ENCODE measurements around the gene SLC22A2.
"Not testable (repeated sequence)": the region's sequence is repeated elsewhere in the genome, so short reads cannot be mapped to it uniquely, and the experiment has no call there.

SLC22A2 gene
- 0 reads per million in 3 donors for total RNA-seq

DNA sequence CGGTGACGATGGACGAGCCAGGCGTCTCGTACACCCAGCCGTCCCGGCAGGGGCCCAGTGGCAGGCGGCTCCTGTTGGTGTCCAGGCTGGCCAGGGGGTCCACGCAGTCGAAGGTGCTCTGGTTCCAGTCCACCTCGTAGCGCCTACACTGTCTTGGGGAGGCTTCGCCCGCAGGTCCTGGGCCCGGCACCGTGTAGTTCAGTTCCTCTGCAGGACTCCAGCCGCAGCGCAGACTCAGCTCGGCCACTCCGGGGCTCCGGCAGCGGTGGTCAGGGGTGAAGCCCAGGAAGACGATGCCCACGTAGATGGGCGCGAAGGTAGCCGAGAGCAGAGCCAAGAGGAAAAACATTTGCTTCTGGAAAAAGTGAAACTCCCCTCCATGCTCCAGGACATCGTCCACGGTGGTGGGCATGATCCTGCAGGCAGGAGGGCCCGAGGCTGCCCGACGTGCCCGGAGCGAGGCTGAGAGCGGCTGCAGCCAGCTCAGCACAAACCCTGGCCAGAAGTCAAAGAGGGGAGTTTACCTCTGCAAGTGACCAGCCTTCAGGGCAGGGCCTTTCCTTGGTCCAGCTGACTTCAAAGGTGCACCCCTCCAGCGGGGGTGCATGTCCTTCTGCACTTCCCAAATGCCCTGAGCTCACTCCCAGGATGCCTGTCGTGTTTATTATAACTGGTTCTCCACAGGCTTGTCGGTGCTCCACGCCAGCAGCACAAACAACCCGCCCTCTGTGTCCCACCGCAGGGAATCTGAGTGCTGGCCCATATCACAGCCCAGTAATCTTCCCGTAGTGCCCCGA is at the start of gene SLC22A2:
Gene SLC22A2 (minus strand): TSS at position 476 of the 797 bp plus-strand sequence. CDS start 64 bp downstream, at position 412.
- Histone ChIP-seq H3K4me3 (ENCODE audit: insufficient read depth, low read depth, low read length, poor library complexity, severe bottlenecking) (no peak within 1 kb of the TSS), H3K27ac (ENCODE audit: insufficient read depth, low read length, poor library complexity, severe bottlenecking) (no peak within 1 kb of the TSS), H3K36me3 (ENCODE audit: control insufficient read depth, insufficient read depth, low read length) (no peaks in the 10 kb centered on the region), H3K27me3 (replicated peaks; ENCODE audit: control insufficient read depth, insufficient read depth, low read length, poor library complexity, severe bottlenecking) (no peaks in the 10 kb centered on the region), H3K9me3 (ENCODE audit: control insufficient read depth, low read length) (no peaks in the 10 kb centered on the region), H3K4me1 (ENCODE audit: control insufficient read depth, insufficient read depth, low read length, poor library complexity, severe bottlenecking) (no peaks in the 10 kb centered on the region)
- no peak for DNase-seq

- Histone ChIP-seq H3K4me1 (ENCODE audit: control insufficient read depth, insufficient read depth, low read length, poor library complexity, severe bottlenecking) (no peaks in the 10 kb centered on the region), H3K36me3 (ENCODE audit: control insufficient read depth, insufficient read depth, low read length) (no peaks in the 10 kb centered on the region), H3K27me3 (replicated peaks; ENCODE audit: control insufficient read depth, insufficient read depth, low read length, poor library complexity, severe bottlenecking) (no peaks in the 10 kb centered on the region), H3K4me3 (ENCODE audit: insufficient read depth, low read depth, low read length, poor library complexity, severe bottlenecking) (no peak overlapping the region), H3K27ac (ENCODE audit: insufficient read depth, low read length, poor library complexity, severe bottlenecking) (no peak overlapping the region), H3K9me3 (ENCODE audit: control insufficient read depth, low read length) (no peaks in the 10 kb centered on the region)
- DNase-seq = no peak
Measured at GRCh38 chr6:160305926-160306713, 47.5 kb upstream of the SLC22A2 start.

GRCh38 chr6:160303806-160304205 is 45.2 kb upstream of the SLC22A2 start:
- no peak overlapping the region for H3K4me3 ChIP-seq (ENCODE audit: insufficient read depth, low read depth, low read length, poor library complexity, severe bottlenecking)
- H3K4me1 ChIP-seq (ENCODE audit: control insufficient read depth, insufficient read depth, low read length, poor library complexity, severe bottlenecking) = no peaks in the 10 kb centered on the region
- no peaks in the 10 kb centered on the region for H3K36me3 ChIP-seq (ENCODE audit: control insufficient read depth, insufficient read depth, low read length)
- no peaks in the 10 kb centered on the region for H3K27me3 ChIP-seq (replicated peaks; ENCODE audit: control insufficient read depth, insufficient read depth, low read length, poor library complexity, severe bottlenecking)
- no peaks in the 10 kb centered on the region for H3K9me3 ChIP-seq (ENCODE audit: control insufficient read depth, low read length)
- DNase-seq = no peak
- no peak overlapping the region for H3K27ac ChIP-seq (ENCODE audit: insufficient read depth, low read length, poor library complexity, severe bottlenecking)

DNA sequence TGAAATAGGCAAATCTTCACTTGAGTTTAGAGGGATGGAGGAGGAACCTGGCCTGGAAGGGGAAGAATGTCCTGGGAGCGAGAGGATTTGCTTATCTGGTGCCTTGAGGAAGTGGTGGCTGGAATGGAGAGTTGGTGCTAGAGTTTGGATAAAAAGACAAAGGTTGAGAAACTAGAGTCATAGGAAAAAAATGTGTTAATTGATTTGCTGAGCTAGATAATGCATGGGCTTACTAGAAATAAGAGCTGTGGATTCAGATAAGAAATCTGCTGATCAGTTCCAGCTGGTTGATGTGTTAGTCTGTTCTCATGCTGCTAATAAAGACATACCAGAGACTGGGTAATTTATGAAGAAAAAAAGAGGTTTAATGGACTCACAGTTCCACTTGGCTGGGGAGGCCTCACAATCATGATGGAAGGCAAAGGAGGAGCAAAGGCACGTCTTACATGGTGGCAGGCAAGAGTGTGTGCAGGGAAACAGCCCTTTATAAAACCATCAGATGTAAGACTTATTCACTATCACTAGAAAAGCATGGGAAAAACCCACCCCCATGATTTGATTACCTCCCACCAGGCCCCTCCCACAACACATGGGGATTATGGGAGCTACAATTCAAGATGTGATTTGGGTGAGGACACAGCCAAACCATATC is 43.9 kb upstream of the SLC22A2 start:
- DNase-seq; H3K27ac ChIP-seq (ENCODE audit: insufficient read depth, low read length, poor library complexity, severe bottlenecking); H3K4me1 ChIP-seq (ENCODE audit: control insufficient read depth, insufficient read depth, low read length, poor library complexity, severe bottlenecking); H3K4me3 ChIP-seq (ENCODE audit: insufficient read depth, low read depth, low read length, poor library complexity, severe bottlenecking); H3K27me3 ChIP-seq (replicated peaks; ENCODE audit: control insufficient read depth, insufficient read depth, low read length, poor library complexity, severe bottlenecking); H3K9me3 ChIP-seq (ENCODE audit: control insufficient read depth, low read length); H3K36me3 ChIP-seq (ENCODE audit: control insufficient read depth, insufficient read depth, low read length): not testable (repeated sequence)

DNA sequence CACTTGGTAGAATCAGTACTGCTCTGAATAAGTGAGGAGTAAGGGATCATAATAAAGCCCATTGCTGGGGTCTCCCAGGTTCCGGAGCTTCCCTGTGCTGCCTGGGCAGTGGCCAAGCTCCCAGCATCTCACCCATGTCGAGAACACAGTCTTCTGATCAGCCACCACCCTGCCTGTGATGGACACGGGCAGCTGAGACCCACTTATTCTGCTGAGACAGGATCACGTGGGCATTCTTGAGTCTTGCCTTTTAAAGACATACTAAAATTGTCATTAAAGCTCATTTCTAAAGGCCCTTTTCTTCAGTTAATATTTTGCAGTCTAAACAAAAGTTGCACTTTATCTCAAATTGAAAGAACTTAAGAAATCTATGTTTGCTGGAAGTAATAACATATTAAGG is 42.7 kb upstream of the SLC22A2 start:
- H3K27ac ChIP-seq (ENCODE audit: insufficient read depth, low read length, poor library complexity, severe bottlenecking) = no peak overlapping the region
- H3K9me3 ChIP-seq (ENCODE audit: control insufficient read depth, low read length) = no peaks in the 10 kb centered on the region
- H3K4me3 ChIP-seq (ENCODE audit: insufficient read depth, low read depth, low read length, poor library complexity, severe bottlenecking) = no peak overlapping the region
- no peak for DNase-seq
- no peaks in the 10 kb centered on the region for H3K36me3 ChIP-seq (ENCODE audit: control insufficient read depth, insufficient read depth, low read length)
- H3K4me1 ChIP-seq (ENCODE audit: control insufficient read depth, insufficient read depth, low read length, poor library complexity, severe bottlenecking) = no peaks in the 10 kb centered on the region
- H3K27me3 ChIP-seq (replicated peaks; ENCODE audit: control insufficient read depth, insufficient read depth, low read length, poor library complexity, severe bottlenecking) = no peaks in the 10 kb centered on the region

- no peaks in the 10 kb centered on the region for H3K36me3 ChIP-seq (ENCODE audit: control insufficient read depth, insufficient read depth, low read length)
- no peaks in the 10 kb centered on the region for H3K27me3 ChIP-seq (replicated peaks; ENCODE audit: control insufficient read depth, insufficient read depth, low read length, poor library complexity, severe bottlenecking)
- H3K27ac ChIP-seq (ENCODE audit: insufficient read depth, low read length, poor library complexity, severe bottlenecking) = no peak overlapping the region
- H3K4me3 ChIP-seq (ENCODE audit: insufficient read depth, low read depth, low read length, poor library complexity, severe bottlenecking) = no peak overlapping the region
- H3K9me3 ChIP-seq (ENCODE audit: control insufficient read depth, low read length) = no peaks in the 10 kb centered on the region
- no peak for DNase-seq
- H3K4me1 ChIP-seq (ENCODE audit: control insufficient read depth, insufficient read depth, low read length, poor library complexity, severe bottlenecking) = no peaks in the 10 kb centered on the region
Measured at GRCh38 chr6:160300076-160300695, 41.6 kb upstream of the SLC22A2 start.

- DNase-seq = no peak
- no peak overlapping the region for H3K4me3 ChIP-seq (ENCODE audit: insufficient read depth, low read depth, low read length, poor library complexity, severe bottlenecking)
- H3K36me3 ChIP-seq (ENCODE audit: control insufficient read depth, insufficient read depth, low read length) = no peaks in the 10 kb centered on the region
- no peak overlapping the region for H3K27ac ChIP-seq (ENCODE audit: insufficient read depth, low read length, poor library complexity, severe bottlenecking)
- H3K9me3 ChIP-seq (ENCODE audit: control insufficient read depth, low read length) = no peaks in the 10 kb centered on the region
- H3K4me1 ChIP-seq (ENCODE audit: control insufficient read depth, insufficient read depth, low read length, poor library complexity, severe bottlenecking) = no peaks in the 10 kb centered on the region
- H3K27me3 ChIP-seq (replicated peaks; ENCODE audit: control insufficient read depth, insufficient read depth, low read length, poor library complexity, severe bottlenecking) = no peaks in the 10 kb centered on the region
Measured at GRCh38 chr6:160299559-160299958, 40.9 kb upstream of the SLC22A2 start.

GRCh38 chr6:160298121-160298520 is 39.5 kb upstream of the SLC22A2 start:
- Histone ChIP-seq H3K36me3 (ENCODE audit: control insufficient read depth, insufficient read depth, low read length) (no peaks in the 10 kb centered on the region), H3K27me3 (replicated peaks; ENCODE audit: control insufficient read depth, insufficient read depth, low read length, poor library complexity, severe bottlenecking) (no peaks in the 10 kb centered on the region), H3K27ac (ENCODE audit: insufficient read depth, low read length, poor library complexity, severe bottlenecking) (no peak overlapping the region), H3K9me3 (ENCODE audit: control insufficient read depth, low read length) (no peaks in the 10 kb centered on the region), H3K4me1 (ENCODE audit: control insufficient read depth, insufficient read depth, low read length, poor library complexity, severe bottlenecking) (no peaks in the 10 kb centered on the region), H3K4me3 (ENCODE audit: insufficient read depth, low read depth, low read length, poor library complexity, severe bottlenecking) (no peak overlapping the region)
- no peak for DNase-seq

GRCh38 chr6:160297310-160297709 is 38.7 kb upstream of the SLC22A2 start:
- no peak overlapping the region for H3K4me3 ChIP-seq (ENCODE audit: insufficient read depth, low read depth, low read length, poor library complexity, severe bottlenecking)
- no peak for DNase-seq
- H3K27ac ChIP-seq (ENCODE audit: insufficient read depth, low read length, poor library complexity, severe bottlenecking) = no peak overlapping the region
- H3K36me3 ChIP-seq (ENCODE audit: control insufficient read depth, insufficient read depth, low read length) = no peaks in the 10 kb centered on the region
- H3K27me3 ChIP-seq (replicated peaks; ENCODE audit: control insufficient read depth, insufficient read depth, low read length, poor library complexity, severe bottlenecking) = no peaks in the 10 kb centered on the region
- H3K4me1 ChIP-seq (ENCODE audit: control insufficient read depth, insufficient read depth, low read length, poor library complexity, severe bottlenecking) = no peaks in the 10 kb centered on the region
- no peaks in the 10 kb centered on the region for H3K9me3 ChIP-seq (ENCODE audit: control insufficient read depth, low read length)
